ENCODE measurements around the gene EFNA5.

The EFNA5 gene

DNA sequence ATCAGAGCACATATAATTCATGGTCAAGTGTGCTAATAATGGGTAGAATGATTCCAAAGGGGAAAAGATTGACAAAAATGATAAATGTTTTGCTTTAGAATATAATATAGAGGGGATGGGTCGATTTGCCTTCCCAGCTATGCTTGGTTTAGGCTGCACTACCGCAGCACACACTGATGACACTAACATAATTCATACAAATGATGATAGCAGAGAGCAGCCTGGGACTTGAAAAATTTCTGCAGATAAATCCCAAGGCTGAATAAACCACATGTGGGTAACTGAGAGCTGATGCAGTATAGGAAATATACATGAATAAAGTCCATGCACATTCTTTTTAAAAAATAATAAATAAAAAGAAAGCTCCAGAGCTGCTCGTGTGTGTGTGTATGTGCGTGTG is 54.5 kb downstream of the EFNA5 start:
- Mint-ChIP-seq H3K9me3 (no peaks in the 10 kb centered on the region), H3K4me3 (no peak overlapping the region), H3K36me3 (ENCODE audit: low read depth) (no peaks in the 10 kb centered on the region), H3K4me1 (ENCODE audit: low read depth) (no peaks in the 10 kb centered on the region), H3K27ac (no peak overlapping the region), H3K27me3 (ENCODE audit: low read depth) (peaks cover 10% of the 10 kb centered on the region)
- DNase-seq (ENCODE audit: low spot score): no peak

DNA sequence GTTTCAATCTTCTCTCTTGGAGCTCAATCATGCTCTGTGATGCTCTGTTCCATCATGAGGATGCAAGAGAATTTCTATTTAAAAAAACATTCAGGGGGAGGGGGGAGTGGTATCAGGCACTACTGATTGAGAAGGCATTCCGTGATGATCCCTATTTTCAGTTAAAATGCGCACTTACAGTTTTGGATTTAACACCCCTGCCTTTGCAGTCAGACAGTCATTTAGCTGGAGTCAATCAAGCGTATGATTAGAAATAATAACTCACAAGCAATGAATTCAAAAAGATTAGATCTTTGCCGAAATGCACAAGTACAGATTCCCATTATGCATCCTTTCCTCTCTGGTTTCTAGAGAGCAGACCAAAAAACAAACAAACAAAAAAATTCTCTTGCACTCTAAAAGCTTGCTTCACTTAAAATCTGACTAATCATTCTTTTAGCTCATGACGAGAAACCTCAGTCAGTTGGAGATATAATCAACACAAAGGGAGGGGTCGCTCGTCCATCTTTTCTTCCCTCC is 55.4 kb downstream of the EFNA5 start:
- DNase-seq (ENCODE audit: low spot score): no peak
- H3K27ac Mint-ChIP-seq: no peak overlapping the region
- peaks cover 10% of the 10 kb centered on the region for H3K27me3 Mint-ChIP-seq (ENCODE audit: low read depth)
- no peaks in the 10 kb centered on the region for H3K9me3 Mint-ChIP-seq
- H3K4me3 Mint-ChIP-seq: no peak overlapping the region
- H3K36me3 Mint-ChIP-seq (ENCODE audit: low read depth): no peaks in the 10 kb centered on the region
- no peaks in the 10 kb centered on the region for H3K4me1 Mint-ChIP-seq (ENCODE audit: low read depth)

DNA sequence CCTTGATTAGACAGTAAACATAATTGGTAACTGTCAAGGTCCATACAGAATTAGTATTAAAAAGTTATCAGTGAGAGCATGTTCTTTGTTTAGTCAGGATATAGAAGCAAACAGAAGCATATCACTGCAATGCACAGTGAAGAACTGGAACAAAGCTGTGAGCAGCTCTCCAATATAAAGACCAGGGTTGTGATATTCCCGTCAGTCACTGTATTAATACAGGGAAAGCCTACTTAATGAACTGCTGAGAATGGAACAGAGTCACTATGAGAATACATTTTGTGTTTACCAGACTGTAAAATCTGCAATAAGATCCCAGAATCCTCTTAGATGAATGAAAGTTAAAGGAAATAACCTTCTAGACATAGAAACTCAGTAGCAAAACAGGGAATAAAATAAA is 58.2 kb downstream of the EFNA5 start:
- no peak for DNase-seq (ENCODE audit: low spot score)
- Mint-ChIP-seq H3K36me3 (ENCODE audit: low read depth) (no peaks in the 10 kb centered on the region), H3K4me1 (ENCODE audit: low read depth) (no peaks in the 10 kb centered on the region), H3K27me3 (ENCODE audit: low read depth) (peaks cover 12% of the 10 kb centered on the region), H3K4me3 (no peak overlapping the region), H3K27ac (no peak overlapping the region), H3K9me3 (no peaks in the 10 kb centered on the region)

DNA sequence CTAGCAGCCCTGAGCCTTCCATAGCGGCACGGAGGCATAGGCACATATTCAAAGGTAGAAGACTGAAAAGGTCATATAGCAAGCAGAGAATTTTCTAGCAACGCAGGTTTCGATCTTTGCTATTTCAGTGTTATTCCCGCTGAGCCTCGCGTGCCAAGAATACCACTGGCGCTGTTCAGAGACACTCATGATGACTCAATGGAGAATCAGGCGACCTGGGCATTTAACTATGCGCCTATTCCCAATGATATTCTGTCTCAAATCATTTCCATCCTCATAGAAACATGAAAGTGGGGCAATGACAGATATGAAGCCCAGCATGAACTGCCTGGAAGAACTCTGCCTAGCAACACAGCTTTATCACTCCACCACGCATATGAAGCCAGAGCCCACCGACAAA is 59.9 kb downstream of the EFNA5 start:
- Mint-ChIP-seq H3K27ac (no peak overlapping the region), H3K4me3 (no peak overlapping the region), H3K27me3 (ENCODE audit: low read depth) (peaks cover 21% of the 10 kb centered on the region), H3K9me3 (no peaks in the 10 kb centered on the region), H3K36me3 (ENCODE audit: low read depth) (no peaks in the 10 kb centered on the region), H3K4me1 (ENCODE audit: low read depth) (no peaks in the 10 kb centered on the region)
- no peak for DNase-seq (ENCODE audit: low spot score)

DNA sequence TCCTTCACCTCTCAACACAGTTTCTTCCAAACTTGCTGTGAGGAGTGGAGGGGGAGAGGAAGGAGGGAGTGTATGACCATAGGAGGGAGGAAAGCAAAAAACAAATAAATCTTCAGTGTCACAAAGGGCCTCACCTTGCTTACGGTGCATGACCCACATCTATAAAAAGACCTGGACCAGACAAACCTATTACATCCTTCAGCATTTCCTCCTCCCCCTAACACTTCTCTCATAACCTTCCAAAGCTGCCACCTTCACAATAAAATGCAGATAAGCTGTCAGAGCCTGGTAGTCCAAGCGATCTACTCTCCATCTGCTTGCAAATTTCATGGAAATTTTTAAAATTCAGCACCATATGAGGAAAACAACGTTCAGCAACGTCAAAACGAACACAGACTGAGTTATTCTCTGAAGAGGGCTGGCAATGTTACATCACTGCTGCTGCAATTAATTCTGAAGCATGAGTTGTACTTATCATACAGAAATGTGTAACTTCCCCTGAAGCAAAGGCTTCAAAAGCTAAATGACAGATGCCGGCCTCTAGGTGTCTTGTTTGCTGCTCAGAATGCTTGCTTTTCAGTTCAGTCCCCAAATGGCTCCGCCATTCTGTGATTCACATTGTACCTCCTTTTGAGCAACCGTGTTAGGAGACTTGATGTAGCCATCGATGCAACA is 62.9 kb downstream of the EFNA5 start:
- peaks cover 21% of the 10 kb centered on the region for H3K27me3 Mint-ChIP-seq (ENCODE audit: low read depth)
- H3K36me3 Mint-ChIP-seq (ENCODE audit: low read depth): no peaks in the 10 kb centered on the region
- no peak for DNase-seq (ENCODE audit: low spot score)
- H3K4me3 Mint-ChIP-seq: no peak overlapping the region
- H3K4me1 Mint-ChIP-seq (ENCODE audit: low read depth): peaks cover 2% of the 10 kb centered on the region
- H3K9me3 Mint-ChIP-seq: no peaks in the 10 kb centered on the region
- H3K27ac Mint-ChIP-seq: no peak overlapping the region

DNA sequence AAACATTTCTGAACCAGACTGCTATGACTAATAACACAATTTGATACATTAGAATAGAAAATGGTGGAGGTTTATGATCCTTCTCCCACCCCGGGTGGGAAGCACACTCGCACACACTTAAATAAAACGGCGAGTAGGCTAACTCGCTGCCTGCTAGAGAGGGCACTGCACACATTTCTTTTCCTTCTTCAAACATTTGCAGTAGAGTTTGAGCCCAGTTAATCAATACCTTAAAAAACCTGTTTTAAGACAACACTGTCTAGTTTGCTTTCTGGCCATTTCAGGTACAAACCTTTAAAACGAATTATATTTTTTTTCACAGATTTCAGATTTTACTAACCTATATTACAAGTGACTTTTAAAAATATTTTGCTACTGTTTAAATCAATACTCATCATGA is 63.5 kb downstream of the EFNA5 start:
- no peaks in the 10 kb centered on the region for H3K36me3 Mint-ChIP-seq (ENCODE audit: low read depth)
- H3K4me1 Mint-ChIP-seq (ENCODE audit: low read depth): peaks cover 2% of the 10 kb centered on the region
- H3K27ac Mint-ChIP-seq: no peak overlapping the region
- no peaks in the 10 kb centered on the region for H3K9me3 Mint-ChIP-seq
- H3K27me3 Mint-ChIP-seq (ENCODE audit: low read depth): peaks cover 21% of the 10 kb centered on the region
- H3K4me3 Mint-ChIP-seq: no peak overlapping the region
- DNase-seq (ENCODE audit: low spot score): no peak

DNA sequence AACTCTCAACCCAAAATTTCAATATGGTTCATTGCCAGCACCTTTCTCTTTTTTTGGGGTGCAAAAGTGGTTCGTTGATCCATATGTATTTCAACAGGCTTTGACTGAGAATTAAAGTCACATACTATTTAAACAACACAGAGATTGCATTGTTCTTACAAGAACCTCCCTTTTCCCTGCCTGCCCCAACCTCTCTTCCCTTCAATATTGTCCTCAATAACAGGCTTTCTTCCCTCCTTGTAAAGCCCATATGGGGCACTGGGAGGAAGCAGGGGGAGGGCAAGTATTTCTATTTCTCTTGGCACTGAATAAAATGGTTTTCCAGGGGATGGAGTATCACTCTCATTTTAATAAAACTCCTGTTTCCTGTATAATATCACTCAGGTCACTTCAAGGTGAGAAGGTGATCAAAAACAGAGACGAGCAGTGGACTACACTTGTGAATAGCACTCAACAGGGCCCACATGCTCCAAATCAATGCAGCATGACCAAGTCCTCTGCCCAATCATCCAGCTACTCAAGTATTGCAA is 65.1 kb downstream of the EFNA5 start:
- no peak for DNase-seq (ENCODE audit: low spot score)
- Mint-ChIP-seq H3K4me3 (no peak overlapping the region), H3K36me3 (ENCODE audit: low read depth) (no peaks in the 10 kb centered on the region), H3K27me3 (ENCODE audit: low read depth) (peaks cover 21% of the 10 kb centered on the region), H3K9me3 (no peaks in the 10 kb centered on the region), H3K4me1 (ENCODE audit: low read depth) (peaks cover 2% of the 10 kb centered on the region), H3K27ac (no peak overlapping the region)

DNA sequence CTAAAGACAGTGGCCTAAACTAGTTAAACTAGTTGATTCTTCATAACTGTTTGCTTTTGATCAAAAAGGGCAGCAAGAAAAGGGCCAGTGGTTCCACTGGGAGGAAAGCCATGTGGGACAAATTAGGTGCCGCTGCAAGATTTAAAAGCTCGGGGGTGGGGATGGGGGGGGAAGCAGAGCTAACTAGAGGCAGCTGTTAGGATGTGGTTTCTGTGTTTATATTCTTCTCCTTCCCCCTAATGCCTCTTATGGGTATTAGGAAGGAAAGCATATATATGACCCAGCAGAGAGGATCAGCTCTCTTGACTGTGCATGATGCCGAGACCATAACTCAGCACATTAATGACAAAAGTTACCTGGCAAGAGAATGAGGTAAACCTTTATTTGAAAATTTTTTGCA is 65.7 kb downstream of the EFNA5 start:
- no peaks in the 10 kb centered on the region for H3K9me3 Mint-ChIP-seq
- no peak overlapping the region for H3K4me3 Mint-ChIP-seq
- peaks cover 2% of the 10 kb centered on the region for H3K4me1 Mint-ChIP-seq (ENCODE audit: low read depth)
- no peak for DNase-seq (ENCODE audit: low spot score)
- peaks cover 22% of the 10 kb centered on the region for H3K27me3 Mint-ChIP-seq (ENCODE audit: low read depth)
- no peak overlapping the region for H3K27ac Mint-ChIP-seq
- no peaks in the 10 kb centered on the region for H3K36me3 Mint-ChIP-seq (ENCODE audit: low read depth)

DNA sequence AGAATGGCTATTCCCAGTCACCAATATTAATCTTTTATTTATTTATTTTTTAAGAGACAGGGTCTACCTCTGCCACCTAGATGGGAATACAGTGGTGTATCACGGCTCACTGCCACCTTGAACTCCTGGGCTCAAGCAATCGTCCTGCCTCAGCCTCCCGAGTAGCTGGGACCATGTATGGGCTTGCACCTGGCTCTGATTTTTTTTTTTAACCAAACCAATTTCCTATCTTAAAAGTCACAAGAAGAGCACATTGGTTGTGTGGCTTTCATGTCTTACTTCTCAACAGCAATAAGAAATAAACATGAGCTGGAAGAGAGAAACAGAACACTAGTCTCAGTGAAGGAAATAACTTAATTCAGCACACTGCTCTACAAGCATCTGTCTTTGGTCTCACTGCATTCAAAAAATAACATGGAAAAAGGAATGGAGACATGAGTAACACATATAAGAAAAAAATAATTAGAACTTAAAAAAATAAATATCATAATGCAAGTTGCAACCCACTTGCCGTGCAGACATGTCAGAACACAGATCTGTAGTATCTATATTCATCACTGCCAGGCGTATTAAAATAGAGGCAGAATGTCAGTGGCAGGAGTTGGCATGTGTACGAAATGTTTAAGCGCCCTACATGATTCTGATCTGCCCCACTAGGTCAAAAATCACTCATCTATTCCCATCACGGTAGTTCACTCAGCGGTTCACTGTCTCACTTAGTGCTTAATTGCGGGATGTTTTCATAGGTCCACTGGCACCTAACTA is 66.4 kb downstream of the EFNA5 start:
- H3K4me3 Mint-ChIP-seq: no peak overlapping the region
- peaks cover 24% of the 10 kb centered on the region for H3K27me3 Mint-ChIP-seq (ENCODE audit: low read depth)
- no peak for DNase-seq (ENCODE audit: low spot score)
- H3K4me1 Mint-ChIP-seq (ENCODE audit: low read depth): peaks cover 2% of the 10 kb centered on the region
- H3K27ac Mint-ChIP-seq: no peak overlapping the region
- no peaks in the 10 kb centered on the region for H3K36me3 Mint-ChIP-seq (ENCODE audit: low read depth)
- H3K9me3 Mint-ChIP-seq: no peaks in the 10 kb centered on the region

DNA sequence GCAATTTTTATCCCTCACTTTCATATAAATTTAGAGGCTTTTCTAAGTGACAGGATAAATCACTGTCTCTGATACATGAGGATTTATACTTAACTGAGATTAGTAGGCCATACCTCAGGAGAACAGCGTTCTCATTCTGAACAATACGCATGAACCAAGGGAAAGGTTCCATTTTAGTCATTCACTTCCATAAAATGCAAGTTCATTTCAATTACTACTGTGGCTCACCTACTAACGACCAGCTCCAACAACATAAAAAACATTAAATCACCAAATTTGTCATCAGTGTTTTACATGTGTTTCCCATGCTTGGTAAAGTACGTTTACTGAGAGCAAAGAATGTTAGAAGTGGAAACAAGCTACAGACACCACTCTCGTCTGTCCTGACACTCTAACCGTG is 67.4 kb downstream of the EFNA5 start:
- no peak overlapping the region for H3K4me3 Mint-ChIP-seq
- peaks cover 2% of the 10 kb centered on the region for H3K4me1 Mint-ChIP-seq (ENCODE audit: low read depth)
- no peaks in the 10 kb centered on the region for H3K9me3 Mint-ChIP-seq
- peaks cover 24% of the 10 kb centered on the region for H3K27me3 Mint-ChIP-seq (ENCODE audit: low read depth)
- DNase-seq (ENCODE audit: low spot score): no peak
- no peaks in the 10 kb centered on the region for H3K36me3 Mint-ChIP-seq (ENCODE audit: low read depth)
- no peak overlapping the region for H3K27ac Mint-ChIP-seq

DNA sequence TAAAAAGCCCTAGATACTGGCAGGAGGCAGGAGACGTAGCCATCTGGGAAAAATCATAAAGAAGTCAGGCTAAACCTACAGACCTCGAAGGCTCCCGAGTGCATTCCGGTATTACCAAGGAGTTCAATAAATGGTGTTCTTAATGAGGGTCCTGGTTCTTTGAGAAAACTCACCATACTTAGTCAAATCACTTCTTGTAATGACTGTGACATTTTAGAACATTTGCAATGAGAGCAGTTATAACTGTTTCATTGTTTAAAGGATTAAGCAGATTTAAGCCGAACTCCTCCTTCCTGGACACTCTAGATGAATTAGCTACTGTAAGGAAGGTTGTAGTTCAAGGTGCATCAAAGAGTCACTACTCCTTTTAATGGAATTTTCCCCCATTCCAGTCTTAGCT is 67.8 kb downstream of the EFNA5 start:
- Mint-ChIP-seq H3K4me3 (no peak overlapping the region), H3K9me3 (no peaks in the 10 kb centered on the region), H3K4me1 (ENCODE audit: low read depth) (peaks cover 2% of the 10 kb centered on the region), H3K27ac (no peak overlapping the region), H3K36me3 (ENCODE audit: low read depth) (no peaks in the 10 kb centered on the region), H3K27me3 (ENCODE audit: low read depth) (peaks cover 24% of the 10 kb centered on the region)
- no peak for DNase-seq (ENCODE audit: low spot score)

DNA sequence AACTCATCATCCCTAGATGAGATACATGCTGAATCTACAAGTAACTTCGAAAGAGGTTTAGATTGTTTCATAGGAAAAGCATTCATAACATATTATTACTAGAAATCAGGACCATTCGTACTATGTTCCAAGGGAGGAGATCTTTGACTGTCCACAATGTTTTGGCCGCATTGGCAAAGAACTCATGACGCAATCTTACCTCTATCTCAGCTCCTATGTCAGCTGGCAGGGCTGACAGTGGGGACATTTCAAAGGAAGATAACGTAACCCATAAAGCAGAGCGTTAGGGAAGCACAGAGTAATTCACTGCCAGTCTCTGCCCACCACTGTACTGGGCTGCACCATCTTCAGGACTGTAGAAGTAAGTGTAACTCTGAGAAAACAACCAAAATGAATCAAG is 69.7 kb downstream of the EFNA5 start:
- H3K4me3 Mint-ChIP-seq: no peak overlapping the region
- DNase-seq (ENCODE audit: low spot score): no peak
- peaks cover 2% of the 10 kb centered on the region for H3K4me1 Mint-ChIP-seq (ENCODE audit: low read depth)
- H3K27me3 Mint-ChIP-seq (ENCODE audit: low read depth): peaks cover 21% of the 10 kb centered on the region
- no peak overlapping the region for H3K27ac Mint-ChIP-seq
- H3K36me3 Mint-ChIP-seq (ENCODE audit: low read depth): no peaks in the 10 kb centered on the region
- no peaks in the 10 kb centered on the region for H3K9me3 Mint-ChIP-seq

DNA sequence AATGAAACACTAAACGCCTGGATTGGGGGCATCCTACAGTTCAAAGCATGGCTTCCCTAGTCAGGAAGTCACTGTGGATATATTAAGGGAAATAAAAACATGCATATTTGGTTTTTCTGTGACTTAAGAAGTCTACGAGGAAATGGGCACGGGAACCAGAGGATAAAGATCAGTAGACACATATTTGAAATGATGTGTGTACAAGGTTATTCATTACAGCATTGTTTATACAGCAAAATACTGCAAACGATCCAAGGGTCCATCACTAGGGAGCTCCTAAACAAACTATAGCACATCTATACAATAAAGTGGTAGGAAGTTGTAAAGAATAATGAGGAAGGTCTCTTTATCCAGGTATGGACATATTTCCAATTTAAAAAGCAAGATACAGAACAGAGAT is 71.8 kb downstream of the EFNA5 start:
- peaks cover 11% of the 10 kb centered on the region for H3K27me3 Mint-ChIP-seq (ENCODE audit: low read depth)
- DNase-seq (ENCODE audit: low spot score): no peak
- no peaks in the 10 kb centered on the region for H3K36me3 Mint-ChIP-seq (ENCODE audit: low read depth)
- no peaks in the 10 kb centered on the region for H3K4me1 Mint-ChIP-seq (ENCODE audit: low read depth)
- H3K9me3 Mint-ChIP-seq: no peaks in the 10 kb centered on the region
- no peak overlapping the region for H3K4me3 Mint-ChIP-seq
- H3K27ac Mint-ChIP-seq: no peak overlapping the region

DNA sequence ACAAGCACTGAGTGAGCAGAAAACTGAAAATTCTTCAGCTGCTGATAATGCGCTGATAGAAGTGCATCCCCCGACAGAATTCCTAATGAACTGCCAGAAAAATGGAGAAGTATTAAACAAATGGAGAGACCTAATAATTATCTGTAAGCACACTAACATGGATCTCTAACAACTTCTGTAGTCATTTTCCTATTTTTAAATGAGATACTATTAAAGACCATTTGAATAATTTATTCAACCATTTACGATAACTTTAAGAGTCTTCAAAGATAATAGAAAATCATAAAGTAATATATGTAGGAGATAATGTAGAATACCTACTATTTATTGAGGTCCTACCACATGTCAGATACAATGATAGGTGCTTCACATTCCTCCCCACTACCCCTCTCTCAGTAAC is 72.9 kb downstream of the EFNA5 start:
- Mint-ChIP-seq H3K9me3 (no peaks in the 10 kb centered on the region), H3K27ac (no peak overlapping the region), H3K36me3 (ENCODE audit: low read depth) (no peaks in the 10 kb centered on the region), H3K4me1 (ENCODE audit: low read depth) (no peaks in the 10 kb centered on the region), H3K4me3 (no peak overlapping the region), H3K27me3 (ENCODE audit: low read depth) (peaks cover 16% of the 10 kb centered on the region)
- DNase-seq (ENCODE audit: low spot score): no peak
